Measurements from ENCODE around the gene ATP1B2.

ATP1B2 gene

GRCh38 chr17:7704601-7705268 lies 54.0 kb downstream of the ATP1B2 start, which contains the start of gene EFNB3:
EFNB3 (plus strand) TSS chr17:7705202; CDS start chr17:7705599, 397 bp downstream.
- Histone ChIP-seq H2AFZ (ENCODE audit: low read depth) (no peak within 1 kb of the TSS), H3K79me2 (ENCODE audit: insufficient read depth, low read depth) (no peaks in the 10 kb centered on the region), H3K4me2 (no peak within 1 kb of the TSS), H3K27me3 (ENCODE audit: insufficient read depth, low read depth) (no peaks in the 10 kb centered on the region), H3K27ac (no peak within 1 kb of the TSS), H4K20me1 (ENCODE audit: insufficient read depth) (no peaks in the 10 kb centered on the region), H3K9ac (no peak within 1 kb of the TSS), H3K36me3 (ENCODE audit: insufficient read depth) (no peaks in the 10 kb centered on the region), H3K4me1 (ENCODE audit: low read depth, poor library complexity, severe bottlenecking) (no peaks in the 10 kb centered on the region), H3K4me3 (IDR thresholded peaks at IDR 0.05; ENCODE audit: insufficient read depth, low read depth, low read length) (no peak within 1 kb of the TSS)
- TF ChIP-seq, protein P1, sequence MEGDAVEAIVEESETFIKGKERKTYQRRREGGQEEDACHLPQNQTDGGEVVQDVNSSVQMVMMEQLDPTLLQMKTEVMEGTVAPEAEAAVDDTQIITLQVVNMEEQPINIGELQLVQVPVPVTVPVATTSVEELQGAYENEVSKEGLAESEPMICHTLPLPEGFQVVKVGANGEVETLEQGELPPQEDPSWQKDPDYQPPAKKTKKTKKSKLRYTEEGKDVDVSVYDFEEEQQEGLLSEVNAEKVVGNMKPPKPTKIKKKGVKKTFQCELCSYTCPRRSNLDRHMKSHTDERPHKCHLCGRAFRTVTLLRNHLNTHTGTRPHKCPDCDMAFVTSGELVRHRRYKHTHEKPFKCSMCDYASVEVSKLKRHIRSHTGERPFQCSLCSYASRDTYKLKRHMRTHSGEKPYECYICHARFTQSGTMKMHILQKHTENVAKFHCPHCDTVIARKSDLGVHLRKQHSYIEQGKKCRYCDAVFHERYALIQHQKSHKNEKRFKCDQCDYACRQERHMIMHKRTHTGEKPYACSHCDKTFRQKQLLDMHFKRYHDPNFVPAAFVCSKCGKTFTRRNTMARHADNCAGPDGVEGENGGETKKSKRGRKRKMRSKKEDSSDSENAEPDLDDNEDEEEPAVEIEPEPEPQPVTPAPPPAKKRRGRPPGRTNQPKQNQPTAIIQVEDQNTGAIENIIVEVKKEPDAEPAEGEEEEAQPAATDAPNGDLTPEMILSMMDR (conservative IDR thresholded peaks at IDR 0.05; ENCODE audit: low read depth, low read length) = no peak

GRCh38 chr17:7705269-7706255 lies 54.8 kb downstream of the ATP1B2 start:
- Histone ChIP-seq H3K4me2 (no peak overlapping the region), H3K36me3 (ENCODE audit: insufficient read depth) (no peaks in the 10 kb centered on the region), H3K27me3 (ENCODE audit: insufficient read depth, low read depth) (no peaks in the 10 kb centered on the region), H3K27ac (no peak overlapping the region), H2AFZ (ENCODE audit: low read depth) (no peak overlapping the region), H4K20me1 (ENCODE audit: insufficient read depth) (no peaks in the 10 kb centered on the region), H3K4me1 (ENCODE audit: low read depth, poor library complexity, severe bottlenecking) (no peaks in the 10 kb centered on the region), H3K79me2 (ENCODE audit: insufficient read depth, low read depth) (no peaks in the 10 kb centered on the region), H3K4me3 (IDR thresholded peaks at IDR 0.05; ENCODE audit: insufficient read depth, low read depth, low read length) (no peak overlapping the region), H3K9ac (no peak overlapping the region)
- TF ChIP-seq, protein P1 (conservative IDR thresholded peaks at IDR 0.05; ENCODE audit: low read depth, low read length) = no peak

GRCh38 chr17:7706631-7707354 lies 56.1 kb downstream of the ATP1B2 start:
- TF ChIP-seq, protein P1 (conservative IDR thresholded peaks at IDR 0.05; ENCODE audit: low read depth, low read length) = no peak
- Histone ChIP-seq H3K27me3 (ENCODE audit: insufficient read depth, low read depth) (no peaks in the 10 kb centered on the region), H3K9ac (no peak overlapping the region), H3K4me3 (IDR thresholded peaks at IDR 0.05; ENCODE audit: insufficient read depth, low read depth, low read length) (no peak overlapping the region), H3K27ac (no peak overlapping the region), H2AFZ (ENCODE audit: low read depth) (no peak overlapping the region), H3K36me3 (ENCODE audit: insufficient read depth) (no peaks in the 10 kb centered on the region), H3K4me1 (ENCODE audit: low read depth, poor library complexity, severe bottlenecking) (no peaks in the 10 kb centered on the region), H4K20me1 (ENCODE audit: insufficient read depth) (no peaks in the 10 kb centered on the region), H3K4me2 (no peak overlapping the region), H3K79me2 (ENCODE audit: insufficient read depth, low read depth) (no peaks in the 10 kb centered on the region)

All from KMS-11 (cell line).